COLO829 (cell line): ENCODE data around the gene TP53.

ENCODE experiments used
- DNase-seq: peaks from one replicate; pipeline ENCODE4 v3.0.0; 2012; ENCODE audit warnings: low spot score

TP53 gene

DNA sequence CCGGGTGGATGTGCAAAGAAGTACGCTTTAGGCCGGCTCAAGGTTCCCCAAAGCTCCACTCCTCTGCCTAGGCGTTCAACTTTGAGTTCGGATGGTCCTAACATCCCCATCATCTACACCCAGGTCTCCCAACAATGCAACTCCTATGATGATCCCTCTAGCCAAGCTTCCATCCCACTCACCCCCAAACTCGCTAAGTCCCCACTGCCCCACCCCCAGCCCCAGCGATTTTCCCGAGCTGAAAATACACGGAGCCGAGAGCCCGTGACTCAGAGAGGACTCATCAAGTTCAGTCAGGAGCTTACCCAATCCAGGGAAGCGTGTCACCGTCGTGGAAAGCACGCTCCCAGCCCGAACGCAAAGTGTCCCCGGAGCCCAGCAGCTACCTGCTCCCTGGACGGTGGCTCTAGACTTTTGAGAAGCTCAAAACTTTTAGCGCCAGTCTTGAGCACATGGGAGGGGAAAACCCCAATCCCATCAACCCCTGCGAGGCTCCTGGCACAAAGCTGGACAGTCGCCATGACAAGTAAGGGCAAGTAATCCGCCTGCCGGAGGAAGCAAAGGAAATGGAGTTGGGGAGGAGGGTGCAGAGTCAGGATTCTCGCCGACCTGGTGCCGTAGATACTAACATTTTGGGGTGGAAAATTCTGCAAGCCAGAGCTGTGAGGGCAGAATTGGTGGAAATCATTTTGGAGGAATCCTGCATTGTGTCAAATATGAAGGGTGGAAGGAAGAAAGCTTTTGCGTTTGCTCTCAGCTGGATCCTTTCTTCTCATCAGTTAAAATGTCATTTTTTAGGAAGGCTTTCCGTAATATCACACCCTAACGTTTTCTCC is at the start of gene TP53:
TP53 (minus strand) TSS at position 419 of the 836 bp plus-strand sequence. CDS start 10,896 bp downstream, outside the sequence.
- peak; percentile 90 for DNase-seq

DNA sequence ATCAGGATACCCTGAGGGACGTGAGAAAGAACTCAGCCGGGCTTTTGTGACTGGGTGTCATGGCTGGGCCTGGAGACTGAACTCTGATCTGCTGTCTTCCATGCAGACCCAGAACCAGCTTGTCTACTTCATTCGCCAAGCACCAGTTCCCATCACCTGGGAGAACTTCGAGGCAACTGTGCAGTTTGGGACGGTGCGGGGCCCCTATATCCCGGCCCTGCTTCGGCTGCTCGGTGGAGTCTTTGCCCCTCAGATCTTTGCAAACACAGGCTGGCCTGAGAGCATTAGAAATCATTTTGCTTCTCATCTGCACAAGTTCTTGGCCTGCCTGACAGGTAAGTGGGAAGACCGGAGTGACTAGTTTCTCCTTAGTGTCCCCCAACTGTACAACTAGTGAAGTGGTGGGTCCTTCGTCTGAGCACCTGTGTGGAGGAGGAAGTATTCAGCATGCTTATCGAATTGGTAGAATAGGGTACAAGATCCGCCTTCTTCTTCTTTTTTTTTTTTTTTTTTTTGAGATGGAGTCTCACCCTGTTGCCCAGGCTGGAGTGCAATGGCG is 45.8 kb upstream of the TP53 start:
- DNase-seq = no peak

DNA sequence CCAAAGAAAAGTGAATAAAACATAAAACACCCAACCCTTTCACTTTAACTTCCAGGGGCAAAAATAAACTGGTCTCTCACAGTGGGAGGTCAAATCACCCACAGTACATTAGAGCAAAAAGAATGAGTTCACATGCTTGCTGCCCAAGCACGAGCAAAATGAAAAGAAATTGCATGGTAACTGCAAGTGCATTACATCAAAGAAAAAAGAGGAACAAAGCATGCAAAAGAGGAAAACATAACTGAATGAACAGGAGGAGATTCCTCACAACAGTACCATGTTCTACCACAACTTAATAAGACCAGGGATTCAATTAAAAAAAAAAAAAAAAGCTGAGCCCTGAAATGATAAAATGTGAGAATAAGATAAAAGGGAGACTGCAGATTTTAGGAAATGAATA is 42.5 kb upstream of the TP53 start:
- DNase-seq = no peak

DNA sequence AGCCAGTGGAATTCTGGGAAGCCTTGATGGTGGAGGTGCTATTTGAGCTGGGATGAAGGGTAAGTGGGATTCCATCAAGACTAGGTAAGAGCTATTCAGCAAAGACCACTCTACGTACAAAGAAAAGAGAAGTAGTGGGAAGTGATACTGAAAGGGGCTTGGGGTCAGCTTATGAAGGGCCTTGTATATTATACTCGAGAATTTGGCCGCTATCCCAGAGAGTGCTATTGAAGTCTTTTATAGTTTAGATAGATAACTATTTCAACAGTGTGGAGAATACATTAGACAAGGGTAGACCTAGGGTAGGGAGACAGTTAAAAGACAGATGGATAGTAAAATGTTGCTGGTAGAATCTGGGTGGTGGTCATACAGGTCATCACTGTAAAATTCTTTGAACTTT is 40.6 kb upstream of the TP53 start:
- no peak for DNase-seq

DNA sequence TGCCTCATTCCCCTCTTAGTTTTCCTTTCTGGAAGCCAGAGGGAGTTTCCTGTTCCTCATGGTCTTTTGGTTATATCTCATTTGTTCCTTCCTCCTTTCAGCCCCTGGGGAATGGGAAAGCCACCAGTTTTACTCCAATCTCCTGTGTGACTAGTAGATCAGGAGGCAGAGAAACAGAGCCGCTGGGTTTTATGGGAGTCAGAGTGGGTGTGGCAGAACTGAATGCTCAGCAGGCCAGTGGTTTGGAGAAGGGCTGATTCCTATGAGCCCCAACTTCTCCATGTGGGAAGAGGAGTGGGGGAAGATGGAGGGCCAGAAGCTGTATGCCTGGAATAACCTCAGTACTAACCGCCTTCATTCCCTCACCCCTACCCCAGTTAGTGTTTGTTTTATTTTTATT is 34.3 kb upstream of the TP53 start:
- DNase-seq = no peak

DNA sequence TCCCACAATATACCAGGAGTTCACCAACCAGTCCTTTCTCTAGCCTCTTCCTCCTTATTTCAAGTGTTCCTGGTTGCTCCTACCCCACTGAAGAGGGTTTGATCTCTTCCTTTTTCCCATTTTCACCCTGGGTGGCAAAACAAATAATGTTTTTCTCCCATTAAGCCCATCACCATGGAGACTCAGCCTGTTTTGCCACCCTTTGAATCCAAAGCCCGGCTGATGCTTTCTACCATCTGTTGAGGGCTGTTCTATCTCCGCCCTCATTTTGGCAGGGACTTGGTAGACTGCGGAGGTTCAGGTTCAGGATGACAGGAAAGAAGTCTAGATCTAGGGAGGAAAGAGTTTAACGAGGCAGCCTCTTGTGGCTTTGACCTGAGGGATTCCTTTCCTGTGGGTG is 32.8 kb upstream of the TP53 start:
- DNase-seq = no peak

DNA sequence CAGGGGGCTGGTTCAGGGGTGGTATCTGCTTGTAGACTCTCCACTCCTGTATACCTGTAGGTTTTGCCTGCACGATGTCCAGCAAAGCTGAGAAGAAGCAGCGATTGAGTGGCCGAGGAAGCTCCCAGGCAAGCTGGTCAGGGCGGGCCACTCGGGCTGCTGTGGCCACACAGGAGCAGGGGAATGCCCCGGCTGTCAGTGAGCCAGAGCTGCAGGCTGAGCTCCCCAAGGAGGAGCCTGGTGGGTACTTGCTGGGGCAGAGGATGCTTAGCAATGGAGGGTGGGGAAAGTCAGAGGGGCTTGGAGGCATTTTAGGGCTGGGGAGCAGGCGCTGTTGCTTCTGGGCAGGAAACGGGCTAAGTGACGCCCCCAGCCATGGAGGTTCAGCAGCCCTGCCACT is 32.4 kb upstream of the TP53 start:
- DNase-seq = no peak

DNA sequence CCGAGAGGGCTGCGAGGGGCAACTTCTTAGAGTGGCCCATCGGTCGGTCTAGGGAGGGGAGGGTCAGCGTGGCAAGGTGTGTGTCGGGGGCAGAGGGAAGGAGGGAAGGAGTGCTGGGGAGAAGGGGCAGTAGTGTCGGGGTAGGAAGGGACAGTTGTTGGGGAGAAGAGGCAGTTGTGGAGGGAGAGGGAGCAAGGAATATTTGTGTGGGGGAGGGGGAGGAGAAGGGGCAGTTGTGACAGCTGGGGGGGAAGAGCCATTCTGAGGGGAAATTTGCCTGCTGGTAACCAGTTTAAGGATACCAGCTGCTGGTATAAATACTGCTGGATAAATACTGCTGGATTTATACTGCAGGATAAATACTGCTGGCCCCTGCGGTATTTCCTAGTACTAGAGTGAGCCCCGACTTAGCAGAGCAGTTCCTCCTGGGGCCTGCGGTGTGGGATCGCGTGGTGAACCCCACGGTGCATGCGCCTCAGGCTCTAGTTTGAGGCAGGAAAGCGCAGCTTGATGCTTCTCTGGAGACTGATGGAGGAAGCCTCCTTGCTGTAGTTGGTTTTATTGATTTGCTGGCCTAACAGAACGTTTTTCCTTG is 30.6 kb upstream of the TP53 start:
- DNase-seq = no peak

DNA sequence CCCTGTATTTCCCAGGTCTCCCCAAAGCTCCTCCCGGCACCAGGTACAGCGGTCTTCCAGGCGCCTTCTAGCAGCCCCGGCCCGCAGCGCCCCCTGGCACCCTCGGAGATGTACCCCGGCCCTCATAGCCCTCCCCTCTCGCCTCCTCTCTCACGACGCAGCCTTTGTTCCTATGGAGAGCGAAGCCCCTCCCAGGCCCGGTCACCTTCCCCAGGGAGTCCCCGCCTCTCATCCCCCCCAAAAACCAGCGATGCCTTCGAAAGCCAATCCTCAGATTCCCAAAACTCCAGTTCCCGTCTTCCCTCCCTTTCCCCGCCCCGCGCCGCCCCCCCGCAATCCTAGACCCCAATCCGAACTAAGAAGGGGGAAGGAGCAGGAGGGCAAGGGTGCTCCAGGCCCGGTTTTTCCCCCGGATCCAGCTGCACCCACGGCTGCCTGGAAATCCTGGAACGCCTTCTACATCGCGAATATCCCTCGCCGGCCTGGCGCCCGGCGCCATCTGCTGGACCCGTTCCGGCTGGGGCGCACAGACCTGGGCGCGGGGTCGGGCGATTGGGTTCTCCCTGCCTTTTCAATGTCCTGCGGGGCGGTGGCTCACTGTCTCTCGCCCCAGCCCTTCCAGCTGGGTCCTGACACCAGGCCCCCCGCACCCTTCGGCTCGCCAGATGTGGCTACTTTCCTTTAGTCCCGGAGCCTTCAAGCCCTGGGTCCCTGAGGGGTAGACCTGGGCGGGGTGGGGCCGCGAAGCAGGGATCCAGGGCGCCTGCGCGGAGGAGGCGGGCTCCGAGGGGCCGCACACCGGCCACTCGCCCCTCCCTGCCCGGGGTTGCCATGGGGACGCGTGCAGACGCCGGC is 29.8 kb upstream of the TP53 start, which contains the start of gene DNAH2:
DNAH2 (plus strand) TSS at position 844 of the 855 bp plus-strand sequence. CDS start 1,991 bp downstream, outside the sequence.
- DNase-seq = peak; percentile 76

DNA sequence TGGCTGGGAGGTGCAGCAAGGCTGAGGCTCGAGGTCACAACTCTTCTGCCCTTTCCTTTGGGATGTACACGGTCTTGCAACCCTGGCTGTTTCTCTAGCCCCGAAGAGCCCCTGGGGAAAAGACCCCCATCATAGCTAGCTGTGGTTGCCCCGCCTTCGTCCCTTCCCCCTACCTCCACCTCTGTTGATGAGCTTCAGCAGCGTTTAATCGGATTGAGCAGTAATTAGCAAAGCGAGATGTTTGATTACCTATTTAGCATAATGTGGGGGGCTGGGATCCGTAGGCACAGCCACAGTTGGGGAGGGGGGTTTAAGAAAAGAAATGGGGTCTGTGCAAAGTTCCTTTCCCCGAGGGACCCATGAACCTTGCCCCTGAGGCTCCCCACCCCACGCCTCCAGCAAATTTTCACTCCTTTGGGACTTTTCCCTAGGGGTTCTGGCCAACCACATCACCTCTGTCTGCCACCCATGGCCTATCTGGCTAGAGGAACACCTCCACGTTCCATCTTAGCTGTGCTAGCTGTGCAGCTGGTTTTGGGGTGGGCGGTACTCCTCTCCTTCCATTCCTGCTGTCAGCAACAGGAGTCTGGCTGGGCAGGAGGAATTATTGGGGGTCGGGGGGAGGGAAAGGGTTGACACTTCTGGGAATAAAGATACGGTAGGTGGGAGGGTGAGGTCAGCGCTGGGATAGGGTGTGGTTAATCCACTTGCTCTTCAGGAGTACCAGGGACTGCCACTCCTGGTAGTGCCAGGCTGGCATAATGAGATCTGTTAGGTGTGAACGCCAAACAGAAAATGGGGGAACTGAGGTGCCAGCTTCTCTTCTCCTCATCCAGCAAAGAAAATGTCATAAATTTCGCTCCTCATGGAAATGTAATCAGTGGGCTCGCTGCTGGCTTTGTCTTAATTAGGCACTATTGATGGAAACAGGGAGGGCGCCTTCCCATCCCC is 28.9 kb upstream of the TP53 start:
- DNase-seq = no peak

DNA sequence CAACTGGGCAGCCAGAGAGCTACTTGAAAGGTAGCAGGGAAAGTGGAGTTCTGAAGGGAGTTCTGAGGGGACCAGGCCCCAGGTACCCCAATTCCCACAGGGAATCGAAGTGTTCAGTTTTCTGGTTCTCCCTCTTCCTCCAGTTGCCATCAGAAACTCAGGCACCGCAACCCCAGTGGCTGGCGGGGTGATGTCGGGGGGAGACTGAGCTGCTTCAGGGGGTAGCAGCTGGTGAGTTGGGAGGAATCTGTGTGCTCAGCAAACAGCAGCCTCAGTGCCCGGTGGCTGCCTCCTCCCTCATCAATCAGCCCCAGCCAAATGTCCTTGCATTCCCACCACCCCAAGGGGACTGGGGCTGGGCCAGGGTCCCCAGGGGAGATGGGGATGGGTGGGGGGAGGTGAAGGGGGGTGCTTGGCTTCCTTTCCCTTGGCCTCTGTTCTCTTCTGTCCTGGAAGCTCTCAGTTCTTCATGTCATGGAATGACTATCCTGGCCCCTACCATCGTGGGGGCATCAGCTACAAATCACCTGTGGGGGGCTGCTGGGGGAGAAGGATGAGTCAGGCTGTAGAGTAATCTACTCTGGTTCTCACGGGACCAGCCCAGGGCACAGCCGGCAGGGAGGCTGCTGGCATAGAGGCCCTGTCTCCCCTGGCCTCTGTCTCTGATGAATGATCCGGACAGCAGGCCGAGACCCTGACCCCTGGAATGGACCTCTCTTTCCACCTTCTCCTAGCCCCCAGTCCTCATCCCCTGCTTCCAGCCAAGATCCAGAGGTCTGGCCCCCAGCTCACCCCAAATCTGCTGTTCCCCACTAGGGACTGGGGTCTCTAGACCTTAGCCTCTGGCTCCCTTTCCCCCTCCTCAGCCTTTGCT is 27.7 kb upstream of the TP53 start:
- DNase-seq = no peak

DNA sequence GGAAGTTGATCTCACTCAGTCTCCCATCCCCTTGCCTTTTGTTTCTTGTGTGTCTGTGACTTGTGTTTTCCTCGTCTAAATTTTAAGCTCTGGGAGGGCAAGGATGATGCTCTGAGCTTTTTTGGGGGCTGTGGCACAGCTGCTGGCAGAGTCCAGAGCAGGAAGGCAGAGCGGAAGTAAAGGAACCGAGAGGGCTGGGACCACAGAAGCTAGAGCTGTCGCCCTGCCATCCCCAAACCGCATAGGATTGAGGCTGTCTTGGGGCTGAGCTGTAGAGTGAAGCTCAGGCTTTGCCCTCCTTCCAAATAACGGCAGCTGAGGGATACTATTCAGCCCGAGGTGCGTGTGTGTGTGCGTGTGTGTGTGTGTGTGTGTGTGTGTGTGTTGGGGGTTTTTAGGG is 26.5 kb upstream of the TP53 start:
- no peak for DNase-seq

DNA sequence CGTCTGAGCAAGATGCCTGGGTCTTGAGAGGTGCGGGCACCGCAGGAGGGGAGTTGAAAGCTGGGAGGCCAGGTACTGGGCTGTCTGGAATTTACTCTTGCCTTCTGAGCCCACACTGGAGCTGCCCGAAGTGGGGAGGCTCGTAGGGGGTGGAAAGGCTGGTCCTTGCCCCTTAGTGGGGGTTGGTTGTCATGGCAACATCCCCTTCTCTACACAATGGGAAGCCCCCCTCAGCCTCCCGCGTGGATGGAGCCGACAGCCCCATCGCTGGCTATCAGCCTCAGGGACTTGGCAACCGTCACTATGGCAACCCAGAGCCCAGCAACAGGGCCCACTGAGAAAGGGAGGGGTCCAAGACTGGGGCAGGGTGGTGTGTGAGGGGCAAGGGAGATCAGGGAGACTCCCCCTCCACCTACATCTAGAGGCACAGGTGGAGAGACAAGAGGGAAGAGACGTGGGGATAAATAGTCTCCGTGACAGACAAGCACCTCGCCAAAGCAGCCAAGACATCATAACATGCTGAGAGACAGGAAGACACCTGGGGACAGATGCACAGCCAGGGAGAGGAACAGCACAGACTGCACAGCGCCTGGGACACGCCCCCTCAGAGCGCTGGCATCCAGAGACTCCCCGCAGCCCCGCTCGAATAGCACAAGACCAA is 25.0 kb upstream of the TP53 start:
- no peak for DNase-seq

DNA sequence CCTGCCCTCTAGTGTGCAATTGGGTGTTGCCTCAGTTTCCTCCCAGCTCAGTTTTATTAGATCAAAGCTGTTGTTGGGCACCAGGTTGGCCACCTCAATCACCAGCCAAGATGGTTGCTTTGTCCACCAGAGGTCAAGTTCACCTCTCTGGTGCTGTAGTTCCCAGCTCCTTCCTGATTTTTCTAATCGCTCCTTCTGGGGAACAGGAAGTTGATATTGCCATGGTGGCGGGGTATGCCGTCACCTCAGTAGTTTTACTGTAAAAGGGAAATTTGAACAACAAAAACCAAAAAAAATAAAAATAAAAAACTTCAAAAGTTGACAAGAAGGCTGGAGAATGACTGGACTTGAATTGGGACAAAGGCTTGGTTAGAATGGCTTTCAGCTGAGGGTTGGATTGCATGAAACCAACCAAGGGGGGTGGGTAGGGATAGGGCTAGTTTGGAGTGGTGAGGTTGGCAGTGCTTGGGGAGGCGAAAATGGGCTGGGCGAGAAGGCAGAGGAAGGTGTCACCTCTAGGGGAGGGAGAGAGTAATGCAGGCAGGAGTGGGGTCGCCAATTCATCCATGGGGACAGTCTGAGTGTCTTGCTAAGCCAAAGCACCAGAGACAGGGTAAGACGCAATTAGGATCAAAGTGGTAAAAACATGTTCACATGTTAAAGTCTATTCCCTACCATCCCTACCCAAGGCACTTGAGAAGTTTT is 23.9 kb upstream of the TP53 start:
- DNase-seq = no peak

DNA sequence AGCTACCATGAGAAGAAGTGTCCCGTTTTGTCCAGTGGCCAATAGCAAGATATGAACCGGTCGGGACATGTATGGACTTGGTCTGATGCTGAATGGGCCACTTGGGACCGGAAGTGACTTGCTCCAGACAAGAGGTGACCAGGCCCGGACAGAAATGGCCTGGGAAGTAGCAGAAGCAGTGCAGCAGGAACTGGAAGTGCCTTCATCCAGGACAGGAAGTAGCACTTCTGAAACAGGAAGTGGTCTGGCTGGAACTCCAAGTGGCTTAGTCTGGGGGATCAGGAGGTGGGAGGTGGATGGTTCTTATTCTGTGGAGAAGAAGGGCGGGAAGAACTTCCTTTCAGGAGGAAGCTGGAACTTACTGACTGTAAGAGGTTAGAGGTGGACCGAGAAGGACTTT is 23.0 kb upstream of the TP53 start:
- no peak for DNase-seq

DNA sequence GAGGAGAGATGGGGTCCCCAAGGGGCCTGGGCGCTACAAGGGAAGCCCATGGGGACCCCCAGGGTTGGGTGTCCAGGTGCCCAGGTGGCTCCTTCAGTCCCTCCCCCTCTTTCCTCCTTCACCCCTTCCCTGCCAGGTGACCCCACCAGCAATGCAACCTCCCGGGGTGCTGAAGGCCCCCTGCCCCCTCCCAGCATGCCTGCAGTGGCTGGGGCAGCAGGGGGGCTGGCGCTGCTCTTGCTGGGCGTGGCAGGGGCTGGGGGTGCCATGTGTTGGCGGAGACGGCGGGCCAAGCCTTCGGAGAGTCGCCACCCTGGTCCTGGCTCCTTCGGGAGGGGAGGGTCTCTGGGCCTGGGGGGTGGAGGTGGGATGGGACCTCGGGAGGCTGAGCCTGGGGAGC is 21.7 kb upstream of the TP53 start:
- DNase-seq = no peak

DNA sequence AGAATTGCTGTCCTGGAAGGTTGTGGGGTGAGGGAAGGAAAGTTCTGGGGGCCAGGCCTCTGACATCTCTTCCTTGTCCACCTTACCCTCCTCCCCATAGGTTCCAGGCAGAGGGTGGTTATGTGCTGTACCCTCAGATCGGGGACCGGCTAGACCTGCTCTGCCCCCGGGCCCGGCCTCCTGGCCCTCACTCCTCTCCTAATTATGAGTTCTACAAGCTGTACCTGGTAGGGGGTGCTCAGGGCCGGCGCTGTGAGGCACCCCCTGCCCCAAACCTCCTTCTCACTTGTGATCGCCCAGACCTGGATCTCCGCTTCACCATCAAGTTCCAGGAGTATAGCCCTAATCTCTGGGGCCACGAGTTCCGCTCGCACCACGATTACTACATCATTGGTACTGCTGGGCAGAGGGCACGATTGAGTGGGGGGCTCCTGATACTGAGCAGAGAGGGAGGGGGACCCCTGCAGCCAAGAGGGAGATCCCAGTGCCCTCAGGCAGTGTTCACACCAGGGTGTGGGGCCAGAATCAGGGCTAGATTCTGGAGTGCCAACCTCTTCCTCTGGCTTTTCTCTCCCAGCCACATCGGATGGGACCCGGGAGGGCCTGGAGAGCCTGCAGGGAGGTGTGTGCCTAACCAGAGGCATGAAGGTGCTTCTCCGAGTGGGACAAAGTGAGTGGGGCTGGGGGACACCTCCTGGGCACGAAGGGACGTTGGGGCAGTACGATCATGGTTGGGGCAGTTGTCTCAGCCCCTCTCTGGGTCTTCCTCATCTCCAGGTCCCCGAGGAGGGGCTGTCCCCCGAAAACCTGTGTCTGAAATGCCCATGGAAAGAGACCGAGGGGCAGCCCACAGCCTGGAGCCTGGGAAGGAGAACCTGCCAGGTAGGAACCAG is 20.8 kb upstream of the TP53 start:
- DNase-seq = no peak

DNA sequence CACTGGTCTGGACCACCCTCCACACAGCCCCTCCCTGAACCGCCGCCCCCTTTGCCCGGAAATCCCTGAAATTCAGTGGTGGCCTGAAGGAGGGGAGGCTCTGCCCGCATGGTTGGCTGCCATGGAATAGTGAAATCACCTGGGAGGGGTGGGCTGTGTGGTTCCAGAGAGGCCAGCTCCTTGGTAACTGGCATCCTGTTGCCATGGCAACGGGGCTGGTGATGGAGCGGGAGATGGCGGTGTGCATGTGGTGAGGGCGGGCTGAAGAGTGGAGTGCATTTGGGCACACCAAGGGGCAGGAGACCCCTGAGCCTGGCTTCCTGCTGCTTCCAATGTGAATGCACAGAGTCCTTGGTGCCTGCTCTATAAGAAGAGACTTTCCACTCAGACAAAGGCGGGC is 20.2 kb upstream of the TP53 start:
- no peak for DNase-seq
